HEK293 (cell line): ENCODE measurements around the gene PRC1.

Experiments used
- CTCF ChIA-PET: fragments of 350-600 bp; formaldehyde crosslinking; extraction: SDS; loops from one replicate; lab custom pipeline; 2021; ENCODE audit warnings: antibody characterized with exemption; lab: Yijun Ruan, JAX
- POLR2A ChIA-PET: fragments of 300-600 bp; formaldehyde crosslinking; extraction: SDS; loops from one replicate; lab custom pipeline; 2020; ENCODE audit warnings: antibody characterized with exemption, inconsistent platforms; lab: Yijun Ruan, JAX
- H3K27ac ChIP-seq: fragments of 200-500 bp; sonication (Bioruptor generic); 2 replicates; pipeline ENCODE4 v1.5.1; 2014; ENCODE audit warnings: low read depth, low read length, control low read depth, inconsistent platforms; ENCODE audit errors: extremely low read depth
- H3K36me3 ChIP-seq, 2 experiments: fragments of 200-500 bp in 1 of 2; sonication (Bioruptor generic) in 1 of 2; 1 replicate in 1 of 2; 2 replicates in 1 of 2; pipeline ENCODE4 v1.5.1; 2014 to 2017; ENCODE audit warnings: inconsistent platforms in 2 of 2, low read length in 2 of 2; ENCODE audit not compliant: control insufficient read depth in 2 of 2, insufficient read depth in 1 of 2
- H3K4me1 ChIP-seq: fragments of 200-500 bp; sonication (Bioruptor generic); 2 replicates; pipeline ENCODE4 v1.5.1; 2014; ENCODE audit warnings: mild to moderate bottlenecking, low read length, inconsistent platforms; ENCODE audit not compliant: control insufficient read depth, insufficient read depth
- H3K4me3 ChIP-seq: 2 replicates; pipeline ENCODE4 v1.5.1; 2011; ENCODE audit warnings: low read depth, mild to moderate bottlenecking, control low read depth, low read length, moderate library complexity
- H3K9me3 ChIP-seq: fragments of 200-500 bp; sonication (Bioruptor generic); 2 replicates; pipeline ENCODE4 v1.5.1; 2014; ENCODE audit warnings: low read depth, low read length, inconsistent platforms; ENCODE audit not compliant: control insufficient read depth, insufficient read depth
- FEZF1 ChIP-seq: fragments of 450-650 bp; formaldehyde crosslinking; IDR thresholded peaks from 2 replicates; pipeline ENCODE4 v1.5.1; 2016; ENCODE audit warnings: missing biosample characterization, missing genetic modification characterization
- GFI1B ChIP-seq: fragments of 450-650 bp; formaldehyde crosslinking; IDR thresholded peaks from 2 replicates; pipeline ENCODE4 v1.5.1; 2016; ENCODE audit warnings: missing biosample characterization, missing genetic modification characterization
- GLI4 ChIP-seq: fragments of 450-650 bp; formaldehyde crosslinking; IDR thresholded peaks from 2 replicates; pipeline ENCODE4 v1.5.1; 2016; ENCODE audit warnings: missing biosample characterization, missing genetic modification characterization
- GLIS2 ChIP-seq: fragments of 450-650 bp; formaldehyde crosslinking; IDR thresholded peaks from 2 replicates; pipeline ENCODE4 v1.5.1; 2016; ENCODE audit warnings: missing biosample characterization, missing genetic modification characterization
- KLF8 ChIP-seq: fragments of 450-650 bp; formaldehyde crosslinking; IDR thresholded peaks from 2 replicates; pipeline ENCODE4 v1.5.1; 2016; ENCODE audit warnings: missing biosample characterization, missing genetic modification characterization
- KLF9 ChIP-seq: fragments of 450-650 bp; formaldehyde crosslinking; IDR thresholded peaks from 2 replicates; pipeline ENCODE4 v1.5.1; 2016; ENCODE audit warnings: missing biosample characterization, missing genetic modification characterization, low read depth
- TCF7L2 ChIP-seq: IDR thresholded peaks from 2 replicates; pipeline ENCODE4 v1.6.1; 2011; ENCODE audit warnings: low read depth, mild to moderate bottlenecking, inconsistent platforms, low read length, moderate library complexity, borderline replicate concordance
- ZBTB21 ChIP-seq: fragments of 450-650 bp; formaldehyde crosslinking; IDR thresholded peaks from 2 replicates; pipeline ENCODE4 v1.5.1; 2017; ENCODE audit warnings: missing biosample characterization, missing genetic modification characterization
- ZFHX2 ChIP-seq: fragments of 450-650 bp; formaldehyde crosslinking; conservative IDR thresholded peaks from 2 replicates; pipeline ENCODE4 v1.5.1; 2016; ENCODE audit warnings: missing biosample characterization, missing genetic modification characterization
- ZNF114 ChIP-seq: fragments of 450-650 bp; formaldehyde crosslinking; IDR thresholded peaks from 2 replicates; pipeline ENCODE4 v1.5.0; 2017; ENCODE audit warnings: missing biosample characterization, missing genetic modification characterization
- ZNF121 ChIP-seq: fragments of 450-650 bp; formaldehyde crosslinking; IDR thresholded peaks from 2 replicates; pipeline ENCODE4 v1.5.1; 2016; ENCODE audit warnings: missing biosample characterization, missing genetic modification characterization
- ZNF138 ChIP-seq: fragments of 450-650 bp; formaldehyde crosslinking; IDR thresholded peaks from 2 replicates; pipeline ENCODE4 v1.5.1; 2016; ENCODE audit warnings: missing biosample characterization, missing genetic modification characterization, borderline replicate concordance
- ZNF157 ChIP-seq: fragments of 450-650 bp; formaldehyde crosslinking; IDR thresholded peaks from 2 replicates; pipeline ENCODE4 v1.5.1; 2016; ENCODE audit warnings: missing biosample characterization, missing genetic modification characterization
- ZNF16 ChIP-seq: fragments of 450-650 bp; formaldehyde crosslinking; IDR thresholded peaks from 2 replicates; pipeline ENCODE4 v1.5.1; 2016; ENCODE audit warnings: low read depth, missing biosample characterization, missing genetic modification characterization
- ZNF292 ChIP-seq: fragments of 450-650 bp; formaldehyde crosslinking; IDR thresholded peaks from 2 replicates; pipeline ENCODE4 v1.5.1; 2016; ENCODE audit warnings: low read depth, missing biosample characterization, missing genetic modification characterization, borderline replicate concordance
- ZNF362 ChIP-seq: fragments of 450-650 bp; formaldehyde crosslinking; IDR thresholded peaks from 2 replicates; pipeline ENCODE4 v1.5.1; 2016; ENCODE audit warnings: missing biosample characterization, missing genetic modification characterization
- ZNF398 ChIP-seq: fragments of 450-650 bp; formaldehyde crosslinking; IDR thresholded peaks from 2 replicates; pipeline ENCODE4 v1.5.1; 2017; ENCODE audit warnings: missing biosample characterization, missing genetic modification characterization
- ZNF544 ChIP-seq: fragments of 450-650 bp; formaldehyde crosslinking; IDR thresholded peaks from 2 replicates; pipeline ENCODE4 v1.5.0; 2017; ENCODE audit warnings: missing biosample characterization, missing genetic modification characterization
- ZNF561 ChIP-seq: fragments of 450-650 bp; IDR thresholded peaks from 2 replicates; pipeline ENCODE4 v1.5.1; 2018; ENCODE audit warnings: missing biosample characterization, missing genetic modification characterization, borderline replicate concordance
- ZNF626 ChIP-seq: fragments of 450-650 bp; sonication (Bioruptor Pico); formaldehyde crosslinking; IDR thresholded peaks from 2 replicates; pipeline ENCODE4 v1.5.1; 2018; ENCODE audit warnings: missing biosample characterization, missing genetic modification characterization, inconsistent platforms
- ZNF670 ChIP-seq: fragments of 450-650 bp; formaldehyde crosslinking; IDR thresholded peaks from 2 replicates; pipeline ENCODE4 v1.5.1; 2016; ENCODE audit warnings: missing biosample characterization, missing genetic modification characterization, low read depth
- TF ChIP-seq, protein P1 (sequence below): fragments of 450-650 bp; formaldehyde crosslinking; IDR thresholded peaks from 2 replicates; pipeline ENCODE4 v1.5.1; 2016; ENCODE audit warnings: missing biosample characterization, missing genetic modification characterization
- TF ChIP-seq, protein P2 (sequence below): fragments of 450-650 bp; formaldehyde crosslinking; IDR thresholded peaks from 2 replicates; pipeline ENCODE4 v1.5.1; 2016; ENCODE audit warnings: missing biosample characterization, missing genetic modification characterization

PRC1 gene

GRCh38 chr15:90954712-90955623, 39.4 kb downstream of the PRC1 start, which contains the start of gene RCCD1 (continued):
- TF ChIP-seq, protein P1, sequence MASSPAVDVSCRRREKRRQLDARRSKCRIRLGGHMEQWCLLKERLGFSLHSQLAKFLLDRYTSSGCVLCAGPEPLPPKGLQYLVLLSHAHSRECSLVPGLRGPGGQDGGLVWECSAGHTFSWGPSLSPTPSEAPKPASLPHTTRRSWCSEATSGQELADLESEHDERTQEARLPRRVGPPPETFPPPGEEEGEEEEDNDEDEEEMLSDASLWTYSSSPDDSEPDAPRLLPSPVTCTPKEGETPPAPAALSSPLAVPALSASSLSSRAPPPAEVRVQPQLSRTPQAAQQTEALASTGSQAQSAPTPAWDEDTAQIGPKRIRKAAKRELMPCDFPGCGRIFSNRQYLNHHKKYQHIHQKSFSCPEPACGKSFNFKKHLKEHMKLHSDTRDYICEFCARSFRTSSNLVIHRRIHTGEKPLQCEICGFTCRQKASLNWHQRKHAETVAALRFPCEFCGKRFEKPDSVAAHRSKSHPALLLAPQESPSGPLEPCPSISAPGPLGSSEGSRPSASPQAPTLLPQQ (tag by site-specific recombination): peak; percentile 88; the same call in 1 of the 2 replicates
- TF ChIP-seq ZNF157 (tag by site-specific recombination) (no peak), GLIS2 (tag by site-specific recombination) (peak; percentile 77), ZNF561 (tag by site-specific recombination) (peak; percentile 48; the same call in 1 of the 2 replicates)

DNA sequence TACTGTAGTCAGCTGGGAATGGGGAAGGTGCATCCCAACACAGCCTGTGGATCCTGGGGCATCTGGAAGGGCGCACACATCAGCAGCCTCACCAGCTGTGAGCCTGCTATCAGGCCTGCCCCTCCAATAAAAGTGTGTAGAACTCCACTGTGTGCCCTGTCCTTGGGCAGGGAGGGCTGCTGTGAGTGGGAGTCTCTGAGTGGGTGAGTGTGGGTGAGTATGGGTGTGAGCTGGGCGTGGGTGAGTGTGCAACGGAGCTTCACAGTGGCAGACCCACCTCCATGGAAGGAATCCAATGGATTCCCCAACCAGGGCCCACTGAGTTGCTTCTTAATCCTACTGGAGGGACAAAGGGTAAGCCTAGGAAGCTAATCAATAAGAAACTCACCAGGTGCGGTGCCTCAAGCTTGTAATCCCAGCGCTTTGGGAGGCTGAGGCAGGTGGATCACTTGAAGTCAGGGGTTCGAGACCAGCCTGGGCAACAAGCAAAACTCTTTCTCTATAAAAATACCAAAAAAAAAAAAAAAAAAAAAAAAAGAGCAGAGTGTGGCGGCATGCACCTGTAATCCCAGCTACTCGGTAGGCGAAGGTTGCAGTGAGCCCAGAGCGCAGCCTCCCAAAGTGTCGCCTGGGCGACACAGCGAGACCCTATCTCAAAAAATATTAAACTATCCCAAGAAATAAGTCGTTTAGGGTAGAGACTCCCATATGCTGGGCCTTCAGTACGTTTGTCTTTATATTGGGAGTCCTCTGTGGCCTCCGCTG, 40.2 kb downstream of the PRC1 start:
- POLR2A ChIA-PET: interaction anchor here (0.6 to 7.8 kb wide), 16 partner anchors 8 to 1950 kb away, joined by 3 to 179 read pairs (median 7); partner anchors contain the start of genes CIB1, GDPGP1, HDDC3 and MAN2A2
- H3K36me3 ChIP-seq: peaks cover 34 to 65% of the 10 kb centered on the region in 2 experiments
- H3K4me1 ChIP-seq: no peaks in the 10 kb centered on the region; the same call in 1 of the 2 replicates
- CTCF ChIA-PET: interaction anchor here (0.6 to 11.9 kb wide), 11 partner anchors 9 to 957 kb away, joined by 3 to 163 read pairs (median 7); partner anchors contain the start of genes HDDC3, MAN2A2, UNC45A and VPS33B
- no peaks in the 10 kb centered on the region for H3K9me3 ChIP-seq
- H3K27ac ChIP-seq: no peak overlapping the region
- H3K4me3 ChIP-seq: no peak overlapping the region; the same call in 1 of the 2 replicates
- TF ChIP-seq TCF7L2 (no peak), ZNF16 (tag by site-specific recombination) (no peak), FEZF1 (tag by site-specific recombination) (no peak), ZNF292 (tag by site-specific recombination) (no peak), ZNF670 (tag by site-specific recombination) (no peak), KLF8 (tag by site-specific recombination) (no peak), ZNF544 (tag by site-specific recombination) (no peak), GLI4 (no peak), GFI1B (tag by site-specific recombination) (no peak), ZBTB21 (no peak), ZNF121 (0 out of 2 replicates have a peak, but pooled peaks have one; percentile 22), ZNF398 (tag by site-specific recombination) (no peak), ZNF626 (tag by site-specific recombination) (no peak), ZNF138 (tag by site-specific recombination) (no peak), ZNF114 (tag by site-specific recombination) (no peak), KLF9 (no peak), ZNF362 (tag by site-specific recombination) (peak; percentile 60; the same call in 1 of the 2 replicates), ZFHX2 (tag by site-specific recombination) (peak; percentile 94)
- TF ChIP-seq, protein P1 (tag by site-specific recombination): no peak
- TF ChIP-seq, protein P2, sequence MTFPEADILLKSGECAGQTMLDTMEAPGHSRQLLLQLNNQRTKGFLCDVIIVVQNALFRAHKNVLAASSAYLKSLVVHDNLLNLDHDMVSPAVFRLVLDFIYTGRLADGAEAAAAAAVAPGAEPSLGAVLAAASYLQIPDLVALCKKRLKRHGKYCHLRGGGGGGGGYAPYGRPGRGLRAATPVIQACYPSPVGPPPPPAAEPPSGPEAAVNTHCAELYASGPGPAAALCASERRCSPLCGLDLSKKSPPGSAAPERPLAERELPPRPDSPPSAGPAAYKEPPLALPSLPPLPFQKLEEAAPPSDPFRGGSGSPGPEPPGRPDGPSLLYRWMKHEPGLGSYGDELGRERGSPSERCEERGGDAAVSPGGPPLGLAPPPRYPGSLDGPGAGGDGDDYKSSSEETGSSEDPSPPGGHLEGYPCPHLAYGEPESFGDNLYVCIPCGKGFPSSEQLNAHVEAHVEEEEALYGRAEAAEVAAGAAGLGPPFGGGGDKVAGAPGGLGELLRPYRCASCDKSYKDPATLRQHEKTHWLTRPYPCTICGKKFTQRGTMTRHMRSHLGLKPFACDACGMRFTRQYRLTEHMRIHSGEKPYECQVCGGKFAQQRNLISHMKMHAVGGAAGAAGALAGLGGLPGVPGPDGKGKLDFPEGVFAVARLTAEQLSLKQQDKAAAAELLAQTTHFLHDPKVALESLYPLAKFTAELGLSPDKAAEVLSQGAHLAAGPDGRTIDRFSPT (tag by site-specific recombination): 0 out of 2 replicates have a peak, but pooled peaks have one; percentile 49
